HG02852 (cell line): ENCODE measurements around the gene SPINT4.
"Not testable (repeated sequence)": the region's sequence is repeated elsewhere in the genome, so short reads cannot be mapped to it uniquely, and the experiment has no call there.

Source experiments
- ATAC-seq: cut with Tn5 transposase; IDR thresholded peaks from one replicate; pipeline ENCODE4 v1.9.1; 2021; ENCODE audit warnings: mild to moderate bottlenecking, moderate library complexity; ENCODE audit not compliant: unreplicated experiment

Gene SPINT4

DNA sequence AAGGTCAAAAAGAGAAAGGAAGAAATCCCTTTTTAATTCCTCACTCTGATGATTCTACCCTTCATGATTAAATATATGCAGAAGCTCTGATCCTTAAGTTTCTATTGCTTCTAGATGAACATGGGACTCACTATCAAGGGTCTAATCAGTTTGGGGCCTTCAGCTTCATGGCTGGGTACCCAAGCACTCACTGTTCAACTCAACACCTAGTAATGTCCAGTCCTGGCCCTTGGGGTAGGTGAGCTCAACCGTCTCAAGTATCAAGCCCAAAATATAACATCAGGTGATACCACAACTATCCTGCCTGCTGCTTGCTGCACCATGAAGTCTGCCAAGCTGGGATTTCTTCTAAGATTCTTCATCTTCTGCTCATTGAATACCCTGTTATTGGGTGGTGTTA is at the start of gene SPINT4:
Gene SPINT4, plus strand, starts transcription at position 301 of the 400 bp plus-strand sequence. Its CDS starts 21 bp downstream, at position 322.
- no peak for ATAC-seq

DNA sequence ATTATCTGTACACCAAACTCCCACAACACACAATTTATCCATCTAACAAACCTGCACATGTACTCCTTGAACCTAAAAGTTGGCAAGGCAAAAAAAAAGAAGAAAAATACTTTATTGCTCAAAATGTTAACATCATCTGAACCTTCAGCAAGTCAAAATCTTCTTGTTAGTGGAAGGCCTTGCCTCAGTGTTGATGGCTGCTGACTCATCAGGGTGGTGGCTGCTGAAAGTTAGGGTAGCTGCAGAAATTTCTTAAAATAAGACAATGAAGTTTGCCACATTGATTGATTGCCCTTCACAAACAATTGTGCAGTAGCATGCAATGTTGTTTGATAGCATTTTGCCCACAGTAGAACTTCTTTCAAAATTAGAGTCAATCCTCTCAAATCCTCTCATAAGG is 49.4 kb upstream of the SPINT4 start:
- ATAC-seq = no peak

DNA sequence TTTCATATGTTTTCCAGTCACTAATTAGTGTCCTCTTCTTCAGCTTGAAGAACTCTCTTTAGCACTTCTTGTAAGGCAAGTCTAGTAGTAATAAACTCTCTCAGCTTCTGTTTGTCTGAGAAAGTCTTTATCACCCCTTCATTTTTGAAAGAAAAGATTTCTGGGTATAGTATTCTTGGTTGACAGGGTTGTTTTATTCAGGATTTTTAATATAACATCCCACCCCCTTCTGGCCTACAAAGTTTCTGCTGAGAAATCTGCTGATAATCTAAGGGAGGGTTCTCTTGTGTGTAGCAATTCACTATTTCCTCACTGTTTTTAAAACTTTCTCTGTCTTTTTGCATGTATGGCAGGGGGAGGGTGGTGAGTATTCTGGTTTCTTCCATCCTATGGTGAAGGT is 42.5 kb upstream of the SPINT4 start:
- ATAC-seq = no peak

DNA sequence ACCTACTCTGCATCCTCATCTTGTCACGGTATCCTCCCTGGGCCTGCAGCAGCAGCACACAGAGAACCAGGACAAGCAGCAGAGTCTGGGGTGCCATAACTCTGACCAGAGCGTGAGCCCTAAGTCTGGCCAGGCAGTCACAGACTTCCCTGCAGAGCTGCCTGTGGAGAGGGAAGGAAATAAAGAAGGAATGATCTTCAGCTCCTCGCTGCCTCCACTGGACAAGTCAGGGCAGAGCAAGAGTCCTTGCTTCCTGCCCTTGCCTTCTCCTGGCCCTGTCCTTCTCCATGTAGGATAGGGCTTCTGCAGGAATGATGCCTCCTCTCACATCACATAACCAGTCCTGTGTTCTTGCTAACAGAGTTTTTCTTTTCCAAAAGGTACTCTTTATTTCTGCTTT is 36.3 kb upstream of the SPINT4 start:
- no peak for ATAC-seq

DNA sequence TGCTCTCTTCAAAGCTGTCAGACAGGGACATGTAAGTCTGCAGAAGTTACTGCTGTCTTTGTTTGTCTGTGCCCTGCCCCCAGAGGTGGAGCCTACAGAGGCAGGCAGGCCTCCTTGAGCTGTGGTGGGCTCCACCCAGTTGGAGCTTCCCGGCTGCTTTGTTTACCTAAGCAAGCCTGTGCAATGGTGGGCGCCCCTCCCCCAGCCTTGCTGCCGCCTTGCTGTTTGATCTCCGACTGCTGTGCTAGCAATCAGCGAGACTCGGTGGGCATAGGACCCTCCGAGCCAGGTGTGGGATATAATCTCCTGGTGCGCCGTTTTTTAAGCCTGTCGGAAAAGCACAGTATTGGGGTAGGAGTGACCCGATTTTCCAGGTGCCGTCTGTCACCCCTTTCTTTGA is 28.8 kb upstream of the SPINT4 start:
- not testable (repeated sequence) for ATAC-seq

DNA sequence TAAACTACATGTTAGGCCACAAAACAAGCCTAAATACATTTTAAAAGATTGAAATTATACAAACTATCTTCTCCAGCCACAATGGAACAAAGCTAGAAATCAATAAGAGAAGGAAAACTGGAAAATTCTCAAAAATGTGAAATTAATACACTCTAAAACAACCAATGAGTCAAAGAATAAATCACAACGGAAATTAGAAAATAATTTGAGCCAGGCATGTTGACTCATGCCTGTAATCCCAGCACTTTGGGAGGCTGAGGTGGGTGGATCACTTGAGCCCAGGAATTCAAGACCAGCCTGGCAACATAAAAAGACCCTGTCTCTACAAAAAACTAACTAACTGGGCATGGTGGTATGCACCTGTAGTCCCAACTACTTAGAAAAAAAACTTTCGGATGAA is 26.7 kb upstream of the SPINT4 start:
- ATAC-seq = no peak

DNA sequence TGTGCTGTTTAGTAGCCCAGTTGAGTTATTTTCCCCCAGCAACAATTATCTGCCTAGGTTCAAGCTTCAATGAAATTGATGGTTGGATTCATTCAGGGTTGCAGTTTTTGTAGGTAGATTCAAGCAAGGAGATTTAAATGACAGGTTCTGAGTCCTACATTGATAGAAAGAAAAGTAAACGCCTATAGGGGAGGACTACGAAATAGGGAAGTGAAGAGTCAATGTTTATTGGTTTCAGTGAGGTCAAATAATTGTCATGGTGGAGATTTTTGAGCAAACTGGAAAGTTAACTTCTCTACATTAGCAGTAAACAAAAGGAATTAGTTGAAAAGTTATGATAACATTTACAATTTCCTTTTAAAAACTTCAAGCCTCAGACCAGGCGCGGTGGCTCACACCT is 21.0 kb upstream of the SPINT4 start:
- ATAC-seq = no peak

DNA sequence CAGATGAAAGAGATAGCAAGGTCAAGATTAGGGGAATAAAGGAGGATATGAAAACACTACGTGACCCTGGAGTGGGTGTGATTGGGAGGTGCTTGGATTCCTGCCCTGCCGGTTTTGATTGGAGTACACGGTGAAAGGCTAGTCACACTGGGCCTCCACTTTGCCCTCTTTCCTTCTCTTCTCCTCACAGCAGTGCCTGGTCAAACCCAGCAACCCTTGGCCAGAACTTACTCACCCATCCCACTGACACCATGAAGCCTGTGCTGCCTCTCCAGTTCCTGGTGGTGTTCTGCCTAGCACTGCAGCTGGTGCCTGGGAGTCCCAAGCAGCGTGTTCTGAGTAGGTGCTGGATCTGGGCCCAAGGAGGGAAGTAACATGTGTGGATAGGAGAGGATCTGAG is 20.3 kb upstream of the SPINT4 start, which contains the start of gene WFDC13:
Gene WFDC13, plus strand, starts transcription at position 166 of the 400 bp plus-strand sequence. Its CDS starts 86 bp downstream, at position 252.
- ATAC-seq = no peak

DNA sequence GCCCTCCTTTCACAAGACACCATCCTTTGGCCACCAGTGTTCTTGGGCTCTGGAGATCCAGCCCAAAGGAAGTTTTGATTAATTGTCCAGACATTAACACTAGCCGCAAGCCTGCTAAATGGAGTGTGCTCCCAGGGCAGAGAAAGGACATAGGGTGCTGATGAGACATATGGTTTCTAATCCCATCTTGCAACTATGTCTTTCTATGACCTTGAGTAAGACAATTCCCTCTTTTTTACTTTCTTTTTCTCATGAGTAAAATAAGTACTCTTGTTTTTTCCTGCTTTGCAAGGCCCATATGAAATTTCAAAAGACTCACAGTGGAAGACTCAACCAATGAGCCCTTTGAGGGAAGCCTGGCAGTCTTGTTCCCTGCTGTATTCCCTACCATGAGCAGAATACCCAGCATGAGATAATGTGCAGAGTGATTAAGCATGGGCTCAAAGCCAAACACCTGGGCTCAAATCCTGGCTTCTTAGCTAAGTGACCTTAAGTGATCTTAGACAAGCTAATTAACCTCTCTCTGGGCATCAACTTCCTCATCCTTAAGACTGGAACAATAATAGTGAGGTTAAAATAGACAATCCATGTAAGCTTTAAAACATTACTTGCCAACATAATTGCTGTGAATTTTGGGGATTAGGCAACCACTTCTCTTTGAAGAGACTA is 17.0 kb upstream of the SPINT4 start, which contains the start of gene WFDC10B:
Gene WFDC10B, minus strand, starts transcription at position 51 of the 669 bp plus-strand sequence. CDS start 19,027 bp downstream, outside the sequence.
- ATAC-seq = no peak

DNA sequence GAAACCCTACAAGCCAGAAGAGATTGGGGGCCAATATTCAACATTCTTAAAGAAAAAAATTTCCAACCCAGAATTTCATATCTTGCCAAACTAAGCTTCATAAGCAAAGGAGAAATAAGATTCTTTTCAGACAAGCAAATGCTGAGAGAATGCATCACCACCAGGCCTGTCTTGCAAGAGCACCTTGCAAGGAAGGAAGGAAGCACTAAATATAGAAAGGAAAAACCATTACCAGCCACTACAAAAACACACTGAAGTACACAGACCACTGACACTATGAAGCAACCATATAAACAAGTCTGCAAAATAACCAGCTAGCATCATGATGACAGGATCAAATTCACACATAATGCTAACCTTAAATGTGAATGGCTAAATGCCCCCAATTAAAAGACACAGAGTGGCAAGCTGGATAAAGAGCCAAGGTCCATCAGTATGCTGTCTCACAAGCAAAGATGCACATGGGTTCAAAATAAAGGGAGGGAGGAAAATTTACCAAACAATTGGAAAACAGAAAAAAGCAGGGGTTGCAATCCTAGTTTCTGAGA is 5.9 kb upstream of the SPINT4 start:
- ATAC-seq = not testable (repeated sequence)

DNA sequence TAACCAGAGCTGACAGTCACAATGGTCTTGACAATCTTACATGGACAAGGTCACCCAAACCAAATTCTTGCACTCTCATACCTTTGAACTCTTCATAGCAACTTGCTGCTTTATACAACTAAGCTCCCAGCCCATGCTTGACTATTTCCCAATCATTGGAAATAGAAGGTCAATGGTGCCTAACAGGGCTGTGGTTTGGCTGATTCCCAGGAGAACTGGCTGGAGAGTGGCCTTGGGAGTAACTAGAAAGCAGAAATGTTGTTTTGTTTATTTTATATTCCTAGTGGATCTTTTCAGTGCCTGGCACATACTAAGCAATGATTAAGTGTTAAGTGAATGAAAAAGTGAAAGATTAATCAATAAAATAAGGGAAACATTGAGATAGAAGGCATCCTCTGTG is 3.0 kb downstream of the SPINT4 start:
- no peak for ATAC-seq

DNA sequence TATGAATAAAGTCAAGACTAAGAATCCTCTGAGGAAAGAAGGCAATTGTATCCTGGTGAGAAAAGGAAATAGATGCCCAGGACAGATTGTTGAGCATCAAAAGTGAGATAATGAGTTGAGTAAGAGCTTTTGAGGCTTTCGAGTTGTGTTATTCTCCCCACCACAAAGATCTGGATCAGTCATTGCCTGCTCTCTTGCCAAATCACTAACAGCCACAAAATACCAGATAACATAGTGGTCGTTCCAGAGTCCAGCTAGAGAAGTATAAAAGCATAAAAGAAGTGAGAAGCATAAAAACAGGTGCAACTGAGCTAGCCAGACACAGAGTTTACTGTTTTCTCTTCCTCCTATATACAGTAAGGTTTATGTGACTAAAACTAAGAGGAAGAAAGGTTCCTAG is 4.9 kb downstream of the SPINT4 start:
- ATAC-seq = no peak

DNA sequence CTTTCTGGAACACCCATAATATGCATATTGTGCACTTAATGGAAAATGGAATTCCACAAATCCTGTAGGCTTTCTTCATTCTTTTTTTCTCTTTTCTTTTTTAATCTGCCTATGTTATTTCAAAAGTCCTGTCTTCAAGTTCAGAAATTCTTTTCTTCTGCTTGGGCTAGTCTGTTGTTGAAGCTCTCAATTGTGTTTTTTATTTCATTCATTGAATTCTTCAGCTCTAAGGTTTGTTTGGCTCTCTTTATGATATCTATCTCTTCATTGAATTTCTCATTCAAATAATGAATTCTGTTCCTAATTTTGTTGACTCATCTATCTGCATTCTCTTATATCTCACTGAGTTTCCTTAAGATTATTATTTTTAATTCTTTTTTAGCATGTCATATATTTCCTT is 10.1 kb downstream of the SPINT4 start:
- ATAC-seq = no peak

DNA sequence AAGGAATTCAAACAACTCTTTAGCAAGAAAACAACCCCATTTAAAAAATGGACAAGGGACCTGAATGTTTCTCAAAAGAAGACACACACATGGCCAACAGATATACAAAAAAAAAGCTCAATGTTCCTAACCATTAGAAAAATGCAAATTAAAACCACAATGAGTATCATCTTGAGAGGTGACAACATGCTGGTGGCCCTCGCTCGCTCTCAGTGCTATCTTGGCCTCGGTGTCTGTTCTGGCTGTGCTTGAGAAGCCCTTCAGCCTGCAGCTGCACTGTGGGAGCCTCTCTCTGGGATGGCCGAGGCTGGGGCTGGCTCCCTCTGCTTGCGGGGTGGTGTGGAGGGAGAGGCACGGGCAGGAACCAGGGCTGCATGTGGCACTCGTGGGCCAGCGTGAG is 13.4 kb downstream of the SPINT4 start:
- no peak for ATAC-seq

DNA sequence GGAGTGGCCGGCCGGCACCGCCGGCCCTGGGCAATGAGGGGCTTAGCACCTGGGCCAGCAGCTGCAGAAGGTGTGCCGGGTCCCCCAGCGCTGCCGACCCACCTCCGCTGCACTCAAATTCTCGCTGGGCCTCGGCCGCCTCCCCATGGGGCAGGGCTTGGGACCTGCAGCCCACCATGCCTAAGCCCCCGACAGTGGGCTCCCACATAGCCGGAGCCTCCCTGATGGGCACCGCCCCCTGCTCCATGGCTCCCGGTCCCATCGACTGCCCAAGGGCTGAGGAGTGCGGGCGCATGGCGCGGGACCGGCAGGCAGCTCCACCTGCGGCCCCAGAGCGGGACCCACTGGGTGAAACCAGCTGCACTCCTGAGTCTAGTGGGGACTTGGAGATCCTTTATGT is 13.8 kb downstream of the SPINT4 start:
- no peak for ATAC-seq

DNA sequence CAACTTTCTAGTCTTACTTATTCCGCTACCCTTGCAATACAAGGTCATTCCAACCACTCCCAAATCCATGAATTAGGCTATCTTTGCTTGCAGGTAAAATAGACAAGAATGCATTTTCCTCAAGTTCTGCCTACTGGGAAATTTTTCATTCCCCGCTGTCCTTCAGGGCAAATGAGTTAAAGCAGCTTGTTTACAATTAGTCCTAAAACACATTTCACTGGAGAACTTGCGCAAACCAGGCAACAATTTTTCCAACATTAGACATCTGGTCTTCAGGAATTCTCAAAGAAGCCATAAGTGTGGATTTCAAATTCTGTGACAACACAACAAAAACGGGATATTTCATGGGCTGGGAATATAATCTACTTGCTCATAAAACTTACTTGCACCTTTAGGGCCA is 20.4 kb downstream of the SPINT4 start:
- no peak for ATAC-seq

DNA sequence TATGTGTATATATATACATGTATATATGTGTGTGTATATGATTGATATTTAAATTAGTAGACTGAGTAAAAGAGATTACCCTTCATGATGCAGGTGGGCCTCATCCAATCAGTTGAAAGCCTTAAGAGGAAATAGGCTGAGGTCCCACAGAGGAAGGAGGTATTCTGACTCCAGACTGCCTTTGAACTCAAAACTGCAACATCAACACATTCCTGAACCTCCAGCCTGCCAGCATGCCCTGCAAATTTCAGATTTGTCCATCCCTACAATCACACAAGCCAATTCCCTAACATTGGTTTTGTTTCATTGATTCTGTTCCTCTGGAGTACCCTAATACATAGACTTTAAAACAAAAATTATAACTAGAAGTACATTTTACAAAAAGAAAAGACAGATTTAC is 22.9 kb downstream of the SPINT4 start:
- ATAC-seq = no peak

DNA sequence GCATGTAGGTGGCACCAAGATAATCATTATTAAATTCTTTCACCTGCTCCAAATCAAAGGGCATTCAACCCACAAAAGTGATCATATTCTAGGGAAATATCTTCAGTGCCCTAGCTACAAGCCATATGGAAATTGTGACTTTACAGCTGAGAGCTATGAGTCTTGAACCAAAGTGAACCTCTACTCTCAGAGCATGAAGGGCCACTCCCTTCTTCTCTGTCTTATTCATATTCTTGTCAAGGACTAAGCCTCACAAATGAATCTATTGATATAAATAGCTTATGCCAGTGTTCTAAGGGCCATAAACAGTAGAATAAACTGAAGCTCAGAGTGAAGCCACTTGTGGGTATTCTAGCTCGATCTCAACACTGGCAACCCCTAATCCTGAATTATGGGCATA is 29.6 kb downstream of the SPINT4 start:
- no peak for ATAC-seq

DNA sequence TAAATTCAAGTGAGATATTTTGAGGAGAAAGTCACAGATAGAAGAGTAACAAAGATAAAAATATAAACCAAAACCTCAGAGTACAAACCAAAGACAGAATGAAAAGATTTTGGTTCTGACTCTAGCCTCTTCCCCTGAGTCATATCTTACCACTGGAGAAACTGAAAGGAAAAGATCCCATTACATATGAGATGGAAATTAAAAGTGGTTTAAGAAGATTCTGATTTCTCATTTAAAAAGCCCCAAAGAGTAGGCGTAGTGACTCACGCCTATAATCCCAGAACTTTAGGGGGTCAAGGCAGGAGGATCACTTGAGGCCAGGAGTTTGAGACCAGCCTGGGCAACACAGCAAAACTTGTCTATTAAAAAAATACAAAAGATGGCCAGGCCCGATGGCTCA is 30.6 kb downstream of the SPINT4 start:
- ATAC-seq = no peak

DNA sequence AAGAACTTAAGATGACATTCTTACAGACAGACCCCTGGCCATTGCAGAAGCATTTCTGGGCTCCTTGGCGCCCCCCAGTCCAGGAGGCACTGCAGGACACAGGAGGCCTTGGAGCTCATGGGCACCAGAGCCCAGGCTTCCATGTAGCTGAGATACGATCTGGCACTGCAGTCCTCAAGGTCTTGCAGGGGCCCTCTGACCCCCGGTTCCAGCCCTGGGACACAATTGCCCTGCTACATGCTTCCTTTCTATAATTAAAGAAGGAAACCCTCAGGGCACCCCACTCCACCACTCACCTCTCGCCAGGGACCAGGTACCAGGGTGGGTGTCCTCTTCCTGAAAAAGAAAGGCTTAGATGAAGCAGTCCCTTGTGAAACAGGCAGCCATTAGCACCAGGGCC is 35.9 kb downstream of the SPINT4 start:
- ATAC-seq = no peak

DNA sequence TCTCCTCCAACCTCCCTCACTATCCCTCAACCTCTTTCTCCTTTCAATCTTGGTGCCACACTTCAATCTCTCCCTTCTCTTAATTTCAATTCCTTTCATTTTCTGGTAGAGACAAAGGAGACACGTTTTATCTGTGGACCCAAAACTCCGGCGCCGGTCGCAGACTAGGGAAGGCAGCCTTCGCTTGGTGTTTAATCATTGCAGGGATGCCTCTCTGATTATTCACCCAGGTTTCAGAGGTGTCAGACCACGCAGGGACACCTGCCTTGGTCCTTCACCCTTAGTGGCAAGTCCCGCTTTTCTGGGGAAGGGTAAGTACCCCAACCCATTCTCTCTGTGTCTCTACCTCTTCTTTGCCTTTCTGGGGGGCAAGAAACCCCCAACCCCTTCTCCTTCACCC is 37.8 kb downstream of the SPINT4 start:
- ATAC-seq = not testable (repeated sequence)

DNA sequence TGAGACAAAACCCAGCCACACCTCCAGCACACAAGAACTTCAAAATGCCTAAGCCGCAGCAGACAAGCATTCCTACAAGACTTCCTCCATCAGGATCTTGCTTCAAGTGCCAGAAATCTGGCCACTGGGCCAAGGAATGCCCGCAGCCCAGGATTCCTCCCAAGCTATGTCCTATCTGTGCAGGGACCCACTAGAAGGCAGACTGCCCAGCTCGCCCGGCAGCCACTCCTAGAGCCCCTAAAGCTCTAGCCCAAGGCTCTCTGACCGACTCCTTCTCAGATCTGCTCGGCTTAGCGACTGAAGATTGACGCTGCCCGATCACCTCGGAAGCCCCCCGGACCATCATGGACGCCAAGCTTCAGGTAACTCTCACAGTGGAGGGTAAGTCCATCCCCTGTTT is 39.8 kb downstream of the SPINT4 start:
- not testable (repeated sequence) for ATAC-seq
